Effector memory CD8-positive, alpha-beta T cell (primary cell): ENCODE results near the gene UPF1.
A peak's percentile ranks its signal among the peaks of the same experiment; 100 is the strongest.
"Not testable (repeated sequence)": the region's sequence is repeated elsewhere in the genome, so short reads cannot be mapped to it uniquely, and the experiment has no call there.

Experiments used
- ATAC-seq: fragments of 150-1000 bp; cut with Tn5 transposase; replicated peaks from 2 replicates; pipeline ENCODE4 v1.10.0; 2021; ENCODE audit warnings: mild to moderate bottlenecking, moderate library complexity
- DNase-seq, 3 experiments: peaks; one replicate each; pipeline ENCODE4 v3.0.0; 2021
- H3K27ac Mint-ChIP-seq, 2 donors: one replicate each; pipeline ENCODE4 v1.8.0; 2022; ENCODE audit warnings: mild to moderate bottlenecking in 2 of 2, mixed read lengths in 2 of 2, moderate library complexity in 2 of 2
- H3K27me3 Mint-ChIP-seq, 2 donors: one replicate each; pipeline ENCODE4 v1.8.0; 2022; ENCODE audit warnings: mixed read lengths in 2 of 2
- H3K36me3 Mint-ChIP-seq: one replicate; pipeline ENCODE4 v1.8.0; 2022; ENCODE audit warnings: mild to moderate bottlenecking, moderate library complexity, mixed read lengths; ENCODE audit not compliant: insufficient read depth
- H3K4me1 Mint-ChIP-seq, 2 donors: one replicate each; pipeline ENCODE4 v1.8.0; 2022; ENCODE audit warnings: low read depth in 2 of 2, mixed read lengths in 2 of 2
- H3K4me3 Mint-ChIP-seq, 2 donors: one replicate each; pipeline ENCODE4 v1.8.0; 2022; ENCODE audit warnings: mild to moderate bottlenecking in 2 of 2, mixed read lengths in 2 of 2, moderate library complexity in 2 of 2
- H3K9me3 Mint-ChIP-seq, 2 donors: one replicate each; pipeline ENCODE4 v1.8.0; 2022; ENCODE audit warnings: mixed read lengths in 2 of 2

Gene UPF1

DNA sequence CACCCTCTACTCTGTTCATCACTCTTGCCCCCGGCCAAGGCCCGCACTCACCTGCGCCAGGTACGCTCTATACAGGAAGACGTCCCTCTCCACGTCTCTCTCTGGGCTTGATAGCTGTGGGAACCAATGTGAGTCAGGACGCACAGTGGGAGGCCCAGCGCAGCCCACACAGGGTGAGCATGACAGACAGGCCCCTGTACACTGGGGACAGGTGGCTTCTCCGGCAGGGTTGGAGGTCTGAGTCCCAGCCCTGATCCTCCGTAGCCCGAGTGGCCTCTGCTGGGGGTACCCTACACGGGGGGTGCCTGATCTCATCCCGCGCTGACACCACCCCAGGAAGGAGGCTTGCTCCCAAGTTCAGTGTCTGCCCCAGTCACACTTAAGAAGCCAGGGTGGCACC, 81.2 kb downstream of the UPF1 start:
- DNase-seq (no peak), ATAC-seq (no peak)
- Mint-ChIP-seq H3K9me3 (no peaks in the 10 kb centered on the region), H3K27me3 (no peaks in the 10 kb centered on the region), H3K4me1 (peaks cover 18 to 28% of the 10 kb centered on the region in 2 donors), H3K27ac (peak overlapping the region in 1 of 2 donors; percentile 77), H3K36me3 (peaks cover 80% of the 10 kb centered on the region), H3K4me3 (no peak overlapping the region)

DNA sequence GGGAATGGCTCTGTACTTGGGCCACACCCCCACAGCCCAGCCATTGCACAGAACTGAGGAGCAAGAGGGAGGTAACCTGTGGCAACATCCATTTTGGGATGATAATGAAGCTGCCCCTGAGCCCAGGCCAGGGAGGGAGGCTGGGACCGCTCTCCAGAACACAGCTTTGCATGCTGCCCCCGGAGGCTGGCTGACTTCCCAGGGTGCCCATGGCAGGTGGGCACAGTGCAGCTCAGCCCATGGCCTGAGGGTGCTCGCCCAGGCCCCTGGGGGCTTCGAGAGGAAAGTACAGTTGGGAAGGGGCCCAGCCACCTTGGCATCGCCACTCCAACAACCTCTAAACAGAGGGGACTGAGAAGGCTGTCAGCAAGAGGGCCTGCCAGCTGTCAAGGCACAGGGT, 81.7 kb downstream of the UPF1 start:
- peaks cover 78% of the 10 kb centered on the region for H3K36me3 Mint-ChIP-seq
- DNase-seq, result no peak
- ATAC-seq, result no peak
- H3K27ac Mint-ChIP-seq, result peak overlapping the region in 1 of 2 donors; percentile 77
- H3K4me3 Mint-ChIP-seq, result no peak overlapping the region
- no peaks in the 10 kb centered on the region for H3K27me3 Mint-ChIP-seq
- H3K9me3 Mint-ChIP-seq, result no peaks in the 10 kb centered on the region
- peaks cover 22 to 32% of the 10 kb centered on the region in 2 donors for H3K4me1 Mint-ChIP-seq

- H3K4me1 Mint-ChIP-seq, result peaks cover 32 to 40% of the 10 kb centered on the region in 2 donors
- peaks cover 64% of the 10 kb centered on the region for H3K36me3 Mint-ChIP-seq
- no peak for DNase-seq
- peak overlapping the region in 1 of 2 donors; percentile 40 for H3K4me3 Mint-ChIP-seq
- no peak for ATAC-seq
- H3K9me3 Mint-ChIP-seq, result no peaks in the 10 kb centered on the region
- H3K27ac Mint-ChIP-seq, result peak overlapping the region in 1 of 2 donors; percentile 70
- no peaks in the 10 kb centered on the region for H3K27me3 Mint-ChIP-seq
These were observed 83.9 kb downstream of the UPF1 start for GRCh38 chr19:18915639-18916038.

DNA sequence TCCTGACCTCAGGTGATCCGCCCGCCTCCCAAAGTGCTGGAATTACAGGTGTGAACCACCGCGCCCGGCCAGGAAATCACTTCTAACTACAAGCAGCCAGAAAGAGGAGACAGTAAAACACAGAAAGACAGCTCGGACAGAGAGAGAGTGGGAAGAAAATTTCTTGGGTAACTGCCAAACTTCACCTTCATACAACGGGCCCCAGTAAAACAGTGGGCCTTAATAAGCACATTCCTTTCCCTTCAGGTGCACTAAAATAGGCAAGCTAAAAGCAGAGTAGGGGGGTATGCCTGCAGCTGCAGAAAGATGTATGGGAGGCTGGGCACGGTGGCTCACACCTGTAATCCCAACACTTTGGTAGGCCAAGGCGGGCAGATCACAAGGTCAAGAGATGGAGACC, 85.8 kb downstream of the UPF1 start:
- H3K4me3 Mint-ChIP-seq, result peak overlapping the region; percentile 89
- H3K36me3 Mint-ChIP-seq, result peaks cover 67% of the 10 kb centered on the region
- H3K27ac Mint-ChIP-seq, result peak overlapping the region; percentile 69 to 80

More for the DNA sequence above, 85.8 kb downstream of the UPF1 start:
- H3K9me3 Mint-ChIP-seq, H3K27me3 Mint-ChIP-seq, DNase-seq, ATAC-seq: not testable (repeated sequence)
- peaks cover 38 to 45% of the 10 kb centered on the region in 2 donors for H3K4me1 Mint-ChIP-seq
